NB4 (cell line): ENCODE results near the gene CLIC3.
"Not testable (repeated sequence)": the region's sequence is repeated elsewhere in the genome, so short reads cannot be mapped to it uniquely, and the experiment has no call there.

Experiments
- DNase-seq: peaks from one replicate; pipeline ENCODE4 v3.0.0; 2010; ENCODE audit warnings: low read depth
- H3K4me3 ChIP-seq: one replicate; pipeline ENCODE4 v1.5.1; 2011; ENCODE audit warnings: mild to moderate bottlenecking, low read depth, low read length, moderate library complexity
- CTCF ChIP-seq: IDR thresholded peaks from one replicate; pipeline ENCODE4 v1.5.1; 2012; ENCODE audit warnings: low read depth, low read length
- MAX ChIP-seq: IDR thresholded peaks from 2 replicates; pipeline ENCODE4 v1.6.1; 2011; ENCODE audit warnings: low read depth, low read length
- MYC ChIP-seq: IDR thresholded peaks from 2 replicates; pipeline ENCODE4 v1.6.1; 2011; ENCODE audit warnings: low read depth, low read length
- POLR2A ChIP-seq: IDR thresholded peaks from 2 replicates; pipeline ENCODE4 v1.6.1; 2011; ENCODE audit warnings: mild to moderate bottlenecking; ENCODE audit not compliant: insufficient read length; ENCODE audit errors: extremely low read depth

CLIC3 gene

GRCh38 chr9:137035507-137035834, 39.1 kb upstream of the CLIC3 start:
- TF ChIP-seq POLR2A (no peak), MAX (no peak), MYC (no peak; the same call in 1 of the 2 replicates), CTCF (no peak)
- DNase-seq, result no peak
- H3K4me3 ChIP-seq, result no peak overlapping the region

GRCh38 chr9:137034709-137035506, 38.5 kb upstream of the CLIC3 start:
- DNase-seq, result peak; percentile 94
- H3K4me3 ChIP-seq, result peak overlapping the region; percentile 34
- peak; percentile 91 for TF ChIP-seq CTCF
- peak; percentile 78 for TF ChIP-seq MAX
- no peak for TF ChIP-seq POLR2A
- peak; percentile 55 for TF ChIP-seq MYC

GRCh38 chr9:137034039-137034708, 37.8 kb upstream of the CLIC3 start:
- no peak for TF ChIP-seq CTCF
- peak; percentile 25; the same call in 1 of the 2 replicates for TF ChIP-seq MYC
- no peak for TF ChIP-seq MAX
- TF ChIP-seq POLR2A, result peak; percentile 64

GRCh38 chr9:137033481-137033880, 37.1 kb upstream of the CLIC3 start:
- peak overlapping the region; percentile 32 for H3K4me3 ChIP-seq
- DNase-seq, result not testable (repeated sequence)

More at GRCh38 chr9:137034039-137034708, 37.8 kb upstream of the CLIC3 start:
- DNase-seq, result peak; percentile 90
- H3K4me3 ChIP-seq, result peak overlapping the region; percentile 32

GRCh38 chr9:137032858-137033257, 36.5 kb upstream of the CLIC3 start:
- DNase-seq, result peak; percentile 64
- peak overlapping the region; percentile 38 for H3K4me3 ChIP-seq
- TF ChIP-seq MAX (peak; percentile 89), POLR2A (peak; percentile 79), CTCF (no peak), MYC (no peak; the same call in none of the 2 replicates)

GRCh38 chr9:137031904-137032640, 35.7 kb upstream of the CLIC3 start, which contains the start of gene FUT7:
Gene FUT7 (minus strand): TSS chr9:137032088. CDS start chr9:137031991, 97 bp downstream.
- H3K4me3 ChIP-seq, result peak within 1 kb of the TSS; percentile 38
- peak; percentile 89 for DNase-seq
- TF ChIP-seq MAX, result no peak
- TF ChIP-seq MYC, result no peak
- no peak for TF ChIP-seq CTCF
- TF ChIP-seq POLR2A, result no peak
